ENCODE measurements around the gene ZBTB20.

The ZBTB20 gene

GRCh38 chr3:114506591-114507300 lies 640.3 kb downstream of the ZBTB20 start:
- no peak for DNase-seq

GRCh38 chr3:114504941-114505628 lies 642.0 kb downstream of the ZBTB20 start:
- DNase-seq: no peak

GRCh38 chr3:114502204-114502603 lies 644.9 kb downstream of the ZBTB20 start:
- no peak for DNase-seq

GRCh38 chr3:114499976-114500375 lies 647.1 kb downstream of the ZBTB20 start:
- peak; percentile 42 for DNase-seq

GRCh38 chr3:114498539-114499370 lies 648.3 kb downstream of the ZBTB20 start:
- peak; percentile 48 for DNase-seq

GRCh38 chr3:114496874-114497273 lies 650.2 kb downstream of the ZBTB20 start:
- DNase-seq: peak; percentile 86

GRCh38 chr3:114496466-114496865 lies 650.6 kb downstream of the ZBTB20 start:
- DNase-seq: no peak

GRCh38 chr3:114496021-114496434 lies 651.1 kb downstream of the ZBTB20 start:
- DNase-seq: no peak

GRCh38 chr3:114494498-114494897 lies 652.6 kb downstream of the ZBTB20 start:
- DNase-seq: no peak

GRCh38 chr3:114490829-114491228 lies 656.3 kb downstream of the ZBTB20 start:
- no peak for DNase-seq

GRCh38 chr3:114487502-114487901 lies 659.6 kb downstream of the ZBTB20 start:
- no peak for DNase-seq

GRCh38 chr3:114484919-114485318 lies 662.2 kb downstream of the ZBTB20 start:
- DNase-seq: no peak

- no peak for DNase-seq
Measured at GRCh38 chr3:114481113-114481512, 666.0 kb downstream of the ZBTB20 start.

GRCh38 chr3:114480442-114480841 lies 666.6 kb downstream of the ZBTB20 start:
- no peak for DNase-seq

- no peak for DNase-seq
Measured at GRCh38 chr3:114478801-114479200, 668.3 kb downstream of the ZBTB20 start.

GRCh38 chr3:114476511-114476910 lies 670.6 kb downstream of the ZBTB20 start:
- no peak for DNase-seq

GRCh38 chr3:114471478-114471877 lies 675.6 kb downstream of the ZBTB20 start:
- DNase-seq: no peak

- DNase-seq: no peak
Measured at GRCh38 chr3:114469070-114469469, 678.0 kb downstream of the ZBTB20 start.

GRCh38 chr3:114466816-114467215 lies 680.3 kb downstream of the ZBTB20 start:
- DNase-seq: no peak

- DNase-seq: no peak
Measured at GRCh38 chr3:114466251-114466650, 680.8 kb downstream of the ZBTB20 start.

- no peak for DNase-seq
Measured at GRCh38 chr3:114464548-114464947, 682.5 kb downstream of the ZBTB20 start.

- no peak for DNase-seq
Measured at GRCh38 chr3:114462750-114463149, 684.3 kb downstream of the ZBTB20 start.

- DNase-seq: no peak
Measured at GRCh38 chr3:114460459-114460858, 686.6 kb downstream of the ZBTB20 start.

GRCh38 chr3:114456742-114457141 lies 690.3 kb downstream of the ZBTB20 start:
- DNase-seq: no peak
